ENCODE measurements around the gene UFD1.

The UFD1 gene

GRCh38 chr22:19479355-19480172, 571 bp upstream of the UFD1 start, which contains the start of gene CDC45:
TSS of gene CDC45 (plus strand) at chr22:19479920. CDS start at chr22:19479969, 49 bp downstream.
- H3K27me3 ChIP-seq (ENCODE audit: insufficient read depth, poor library complexity, severe bottlenecking), result no peaks in the 10 kb centered on the region
- H3K9me3 ChIP-seq (ENCODE audit: severe bottlenecking), result no peaks in the 10 kb centered on the region
- peak within 1 kb of the TSS; percentile 99 for H3K27ac ChIP-seq (ENCODE audit: poor library complexity, severe bottlenecking)
- no peak for TF ChIP-seq CTCF (IDR thresholded peaks at IDR 0.05; ENCODE audit: poor library complexity, severe bottlenecking)
- H3K36me3 ChIP-seq (ENCODE audit: low read depth), result peaks cover 52% of the 10 kb centered on the region
- DNase-seq (ENCODE audit: low spot score) (peak; percentile 95), ATAC-seq (ENCODE audit: low read depth) (peak; percentile 86)
- H3K4me1 ChIP-seq (ENCODE audit: insufficient read depth, poor library complexity, severe bottlenecking), result peaks cover 33% of the 10 kb centered on the region
- H3K4me3 ChIP-seq (ENCODE audit: severe bottlenecking), result peak within 1 kb of the TSS; percentile 66

GRCh38 chr22:19478045-19478900, 720 bp downstream of the UFD1 start:
- Histone ChIP-seq H3K4me1 (ENCODE audit: insufficient read depth, poor library complexity, severe bottlenecking) (peaks cover 24% of the 10 kb centered on the region), H3K9me3 (ENCODE audit: severe bottlenecking) (no peaks in the 10 kb centered on the region), H3K36me3 (ENCODE audit: low read depth) (peaks cover 52% of the 10 kb centered on the region), H3K27me3 (ENCODE audit: insufficient read depth, poor library complexity, severe bottlenecking) (no peaks in the 10 kb centered on the region), H3K4me3 (ENCODE audit: severe bottlenecking) (peak overlapping the region; percentile 66), H3K27ac (ENCODE audit: poor library complexity, severe bottlenecking) (peak overlapping the region; percentile 99)
- ATAC-seq (ENCODE audit: low read depth) (no peak), DNase-seq (ENCODE audit: low spot score) (no peak)
- TF ChIP-seq CTCF (IDR thresholded peaks at IDR 0.05; ENCODE audit: poor library complexity, severe bottlenecking), result no peak

- DNase-seq (ENCODE audit: low spot score), result no peak
- peak overlapping the region; percentile 99 for H3K27ac ChIP-seq (ENCODE audit: poor library complexity, severe bottlenecking)
- no peaks in the 10 kb centered on the region for H3K27me3 ChIP-seq (ENCODE audit: insufficient read depth, poor library complexity, severe bottlenecking)
- peaks cover 52% of the 10 kb centered on the region for H3K36me3 ChIP-seq (ENCODE audit: low read depth)
- H3K4me3 ChIP-seq (ENCODE audit: severe bottlenecking), result peak overlapping the region; percentile 66
- peaks cover 17% of the 10 kb centered on the region for H3K4me1 ChIP-seq (ENCODE audit: insufficient read depth, poor library complexity, severe bottlenecking)
- ATAC-seq (ENCODE audit: low read depth), result no peak
- H3K9me3 ChIP-seq (ENCODE audit: severe bottlenecking), result no peaks in the 10 kb centered on the region
- peak; percentile 55 for TF ChIP-seq CTCF (IDR thresholded peaks at IDR 0.05; ENCODE audit: poor library complexity, severe bottlenecking)
Measured at GRCh38 chr22:19477321-19478044, 1.5 kb downstream of the UFD1 start.

- peaks cover 52% of the 10 kb centered on the region for H3K36me3 ChIP-seq (ENCODE audit: low read depth)
- no peak for ATAC-seq (ENCODE audit: low read depth)
Measured at GRCh38 chr22:19476023-19476422, 3.0 kb downstream of the UFD1 start.

More at GRCh38 chr22:19476023-19476422, 3.0 kb downstream of the UFD1 start:
- Histone ChIP-seq H3K9me3 (ENCODE audit: severe bottlenecking) (no peaks in the 10 kb centered on the region), H3K27ac (ENCODE audit: poor library complexity, severe bottlenecking) (no peak overlapping the region), H3K4me1 (ENCODE audit: insufficient read depth, poor library complexity, severe bottlenecking) (peaks cover 10% of the 10 kb centered on the region), H3K4me3 (ENCODE audit: severe bottlenecking) (no peak overlapping the region), H3K27me3 (ENCODE audit: insufficient read depth, poor library complexity, severe bottlenecking) (no peaks in the 10 kb centered on the region)
- DNase-seq (ENCODE audit: low spot score), result no peak
- no peak for TF ChIP-seq CTCF (IDR thresholded peaks at IDR 0.05; ENCODE audit: poor library complexity, severe bottlenecking)

Measured in RWPE2 (cell line).